T-cell (primary cell): ENCODE results near the gene SCT. TPM values are rescaled to one million over a fixed set of nuclear protein-coding genes. Genes with fewer than 3 reads are reported as not detected.

Source experiments
- ATAC-seq, 4 experiments: fragments of 200-7000 bp in 3 of 4; fragments of 150-1000 bp in 1 of 4; cut with Tn5 transposase; replicated peaks in 1 of 4; 1 replicate in 3 of 4; 2 replicates in 1 of 4; pipeline ENCODE4 v1.10.0; 2021; ENCODE audit warnings: moderate library complexity in 3 of 4, mild to moderate bottlenecking in 2 of 4, moderate number of reproducible peaks in 1 of 4
- CTCF ChIA-PET, 2 donors: fragments of 300-600 bp; sonication (Branson Sonifier 250); formaldehyde crosslinking; loops; one replicate each; lab custom pipeline; 2022; ENCODE audit warnings: antibody characterized with exemption in 2 of 2; lab: Charles Lee
- POLR2A ChIA-PET, 2 donors: fragments of 300-600 bp; sonication (Branson Sonifier 250); formaldehyde crosslinking; loops; one replicate each; lab custom pipeline; 2022; ENCODE audit warnings: antibody characterized with exemption in 2 of 2; lab: Charles Lee
- DNase-seq, 35 experiments: peaks; one replicate each; pipeline versions ENCODE4 v3.0.0 to v3.0.0-alpha.2; 2013 to 2023
- H3K27ac ChIP-seq: one replicate; pipeline ENCODE4 v1.5.1; 2013; ENCODE audit warnings: low read length
- H3K27me3 ChIP-seq, 2 experiments: replicated peaks in 1 of 2; 1 replicate in 1 of 2; 2 replicates in 1 of 2; pipeline versions ENCODE4 v1.6.1 to v1.7.0; 2013; ENCODE audit warnings: low read length in 1 of 2, mixed read lengths in 1 of 2; ENCODE audit not compliant: control insufficient read depth in 2 of 2, insufficient read depth in 2 of 2; ENCODE audit errors: extremely low read depth in 1 of 2
- H3K36me3 ChIP-seq, 2 donors: 1 replicate in 1 of 2; 2 replicates in 1 of 2; pipeline versions ENCODE4 v1.6.1 to v1.7.0; 2013; ENCODE audit warnings: low read length in 1 of 2; ENCODE audit not compliant: control insufficient read depth in 2 of 2, insufficient read depth in 1 of 2; ENCODE audit errors: extremely low read depth in 1 of 2
- H3K4me1 ChIP-seq, 2 experiments: 1 replicate in 1 of 2; 2 replicates in 1 of 2; pipeline versions ENCODE4 v1.6.1 to v1.7.0; 2013; ENCODE audit warnings: low read length in 2 of 2, mixed read lengths in 1 of 2; ENCODE audit not compliant: insufficient read depth in 2 of 2, control insufficient read depth in 1 of 2; ENCODE audit errors: extremely low read depth in 1 of 2
- H3K4me3 ChIP-seq, 2 donors: 1 replicate in 1 of 2; 2 replicates in 1 of 2; pipeline versions ENCODE4 v1.5.1 to v1.7.0; 2013; ENCODE audit warnings: mild to moderate bottlenecking in 2 of 2, low read length in 1 of 2, moderate library complexity in 1 of 2; ENCODE audit not compliant: control insufficient read depth in 1 of 2; ENCODE audit errors: extremely low read depth in 1 of 2
- H3K9me3 ChIP-seq: 2 replicates; pipeline ENCODE4 v1.7.0; 2013
- H3K27ac Mint-ChIP-seq, 2 donors: one replicate each; pipeline ENCODE4 v1.8.0; 2020 to 2021; ENCODE audit warnings: mild to moderate bottlenecking in 2 of 2, mixed read lengths in 2 of 2
- H3K27me3 Mint-ChIP-seq, 2 donors: one replicate each; pipeline ENCODE4 v1.8.0; 2021 to 2022; ENCODE audit warnings: mixed read lengths in 2 of 2
- H3K36me3 Mint-ChIP-seq: one replicate; pipeline ENCODE4 v1.8.0; 2021; ENCODE audit warnings: mixed read lengths
- H3K4me1 Mint-ChIP-seq, 3 donors: one replicate each; pipeline ENCODE4 v1.8.0; 2020 to 2022; ENCODE audit warnings: mixed read lengths in 3 of 3, mild to moderate bottlenecking in 1 of 3
- H3K4me3 Mint-ChIP-seq, 3 donors: one replicate each; pipeline ENCODE4 v1.8.0; 2020 to 2022; ENCODE audit warnings: mild to moderate bottlenecking in 3 of 3, mixed read lengths in 3 of 3, moderate library complexity in 3 of 3
- H3K9me3 Mint-ChIP-seq, 3 donors: one replicate each; pipeline ENCODE4 v1.8.0; 2020 to 2022; ENCODE audit warnings: mixed read lengths in 3 of 3
- WGBS: methylation state at CpG from one replicate; pipeline ENCODE4 v1.1.5; 2013; ENCODE audit warnings: missing lambda C conversion rate; ENCODE audit not compliant: insufficient coverage; 5-methylcytosine and 5-hydroxymethylcytosine counted together
- total RNA-seq, 35 experiments: library from RNA in 6 of 35; stranded (reverse) in 6 of 35; fragments of 120-200 nt in 1 of 35; gene quantifications; one replicate each; pipeline versions ENCODE4 v1.2.1 to v1.2.4 and lab custom pipeline; 2013 to 2026

The SCT gene
- total RNA-seq, 5 donors from 2014 or later (not counting 1 experiment from before 2014, with no cell fraction given), result not detected

DNA sequence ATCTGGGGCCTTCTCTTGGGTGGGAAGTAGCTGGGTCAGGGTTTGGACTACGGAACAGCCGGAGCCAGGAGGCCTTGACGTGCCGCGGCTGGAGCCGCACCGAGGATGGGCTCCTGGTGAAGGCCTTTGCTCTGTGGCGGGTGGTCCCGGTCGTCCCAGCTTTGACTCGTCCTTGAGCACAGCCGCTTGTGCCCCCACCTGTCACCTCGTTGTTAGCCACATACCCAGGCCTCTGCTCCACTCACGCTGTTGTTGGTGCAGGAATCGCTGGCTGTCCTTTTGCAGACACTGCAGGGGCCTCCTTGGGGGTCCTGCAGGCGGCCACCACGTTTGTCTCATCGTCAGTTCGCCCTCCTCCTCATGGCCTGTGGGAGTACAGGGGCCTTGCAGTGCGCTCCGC lies 33.6 kb downstream of the SCT start:
- ATAC-seq (no peak), DNase-seq (no peak)
- peaks cover 30 to 83% of the 10 kb centered on the region in 2 donors for H3K36me3 ChIP-seq
- no peak overlapping the region for H3K4me3 ChIP-seq
- ChIA-PET CTCF (no interaction called here), POLR2A (no interaction called here)
- Mint-ChIP-seq H3K9me3 (no peaks in the 10 kb centered on the region), H3K36me3 (peaks cover 29% of the 10 kb centered on the region), H3K27me3 (no peaks in the 10 kb centered on the region), H3K4me3 (no peak overlapping the region), H3K27ac (no peak overlapping the region), H3K4me1 (peaks cover 10 to 18% (median 15%) of the 10 kb centered on the region in 3 donors)
- no peaks in the 10 kb centered on the region for H3K27me3 ChIP-seq
- 98% methylated on average over 19 of the region's 21 CpGs for WGBS
- no peak overlapping the region for H3K27ac ChIP-seq
- H3K9me3 ChIP-seq, result no peaks in the 10 kb centered on the region
- H3K4me1 ChIP-seq, result peaks cover 0 to 16% of the 10 kb centered on the region in 2 experiments

DNA sequence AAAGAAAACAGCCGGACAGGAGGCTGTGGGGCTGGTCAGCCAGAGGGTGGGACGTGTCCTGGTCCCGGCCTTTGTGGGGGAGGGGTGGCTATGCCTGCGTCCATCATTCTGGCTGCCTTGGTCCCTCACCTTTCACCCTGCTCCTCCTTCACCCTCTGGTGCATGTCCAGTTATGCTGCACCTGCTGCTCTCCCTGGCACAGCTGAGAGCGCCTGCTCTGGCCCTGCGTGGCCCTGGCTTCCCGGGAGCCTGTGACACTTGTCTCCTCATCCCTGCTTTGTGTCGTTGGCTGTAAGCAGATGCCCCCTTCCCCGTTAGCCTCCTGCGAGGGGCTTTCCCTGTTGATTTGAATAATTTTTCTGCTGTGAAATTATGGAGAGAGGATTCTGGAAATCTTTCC lies 34.1 kb downstream of the SCT start:
- no peak overlapping the region for H3K4me3 ChIP-seq
- no peaks in the 10 kb centered on the region for H3K27me3 Mint-ChIP-seq
- WGBS, result 100% methylated on average over 3 of the region's 10 CpGs
- H3K27ac ChIP-seq, result no peak overlapping the region
- ATAC-seq, result no peak
- H3K27me3 ChIP-seq, result no peaks in the 10 kb centered on the region
- H3K36me3 Mint-ChIP-seq, result peaks cover 29% of the 10 kb centered on the region
- DNase-seq, result no peak
- no peak overlapping the region for H3K27ac Mint-ChIP-seq
- no peak overlapping the region for H3K4me3 Mint-ChIP-seq
- H3K9me3 Mint-ChIP-seq, result no peaks in the 10 kb centered on the region
- no peaks in the 10 kb centered on the region for H3K9me3 ChIP-seq
- POLR2A ChIA-PET, result no interaction called here
- peaks cover 0 to 21% of the 10 kb centered on the region in 2 experiments for H3K4me1 ChIP-seq
- H3K36me3 ChIP-seq, result peaks cover 30 to 79% of the 10 kb centered on the region in 2 donors
- H3K4me1 Mint-ChIP-seq, result peaks cover 14 to 23% (median 19%) of the 10 kb centered on the region in 3 donors
- CTCF ChIA-PET, result no interaction called here

DNA sequence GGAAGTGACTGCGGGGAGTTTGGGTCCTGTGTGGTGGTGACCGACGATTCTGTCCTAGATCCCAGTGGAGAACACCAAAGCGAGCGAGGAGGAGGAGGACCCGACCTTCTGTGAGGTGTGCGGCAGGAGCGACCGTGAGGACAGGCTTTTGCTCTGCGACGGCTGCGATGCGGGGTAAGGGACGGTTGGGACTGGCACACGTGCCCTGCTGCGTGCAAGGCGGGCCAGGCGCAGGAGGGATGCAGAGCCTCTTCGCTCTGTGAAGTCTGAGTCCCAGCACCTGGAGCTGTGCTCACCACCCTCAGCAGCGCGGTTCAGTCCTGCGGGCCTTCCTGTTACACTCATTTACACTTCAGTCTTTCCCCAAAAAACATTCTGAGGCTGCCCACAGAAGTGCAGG lies 34.5 kb downstream of the SCT start:
- over 99% methylated on average over 19 of the region's 22 CpGs for WGBS
- H3K4me3 Mint-ChIP-seq, result no peak overlapping the region
- H3K27me3 Mint-ChIP-seq, result no peaks in the 10 kb centered on the region
- Histone ChIP-seq H3K9me3 (no peaks in the 10 kb centered on the region), H3K4me1 (peaks cover 3 to 25% of the 10 kb centered on the region in 2 experiments), H3K27ac (no peak overlapping the region), H3K36me3 (peaks cover 30 to 75% of the 10 kb centered on the region in 2 donors), H3K27me3 (no peaks in the 10 kb centered on the region), H3K4me3 (no peak overlapping the region)
- ChIA-PET CTCF (no interaction called here), POLR2A (no interaction called here)
- no peak for ATAC-seq
- H3K4me1 Mint-ChIP-seq, result peaks cover 19 to 27% (median 23%) of the 10 kb centered on the region in 3 donors
- H3K27ac Mint-ChIP-seq, result no peak overlapping the region
- H3K9me3 Mint-ChIP-seq, result no peaks in the 10 kb centered on the region
- DNase-seq, result no peak
- H3K36me3 Mint-ChIP-seq, result peaks cover 31% of the 10 kb centered on the region

DNA sequence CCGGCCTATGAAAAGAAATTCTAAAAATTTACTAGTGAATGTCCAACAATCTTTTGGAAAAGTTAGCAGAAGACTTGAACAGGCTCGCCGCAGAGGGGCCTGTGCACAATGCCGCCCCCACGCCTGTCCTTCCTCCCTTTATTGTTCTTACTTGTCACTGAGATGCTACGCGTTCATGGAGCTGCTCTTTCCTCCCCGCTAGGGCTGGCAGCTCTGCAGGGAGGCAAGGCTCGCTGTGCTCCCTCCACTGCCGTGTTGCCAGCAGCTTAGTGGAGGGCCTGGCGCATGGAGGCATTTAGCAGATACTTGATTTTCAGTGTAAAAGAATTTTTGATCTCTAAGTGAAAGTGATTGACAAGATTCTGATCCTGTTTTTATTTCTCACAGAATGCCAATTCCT lies 36.0 kb downstream of the SCT start:
- Mint-ChIP-seq H3K27ac (peak overlapping the region in 1 of 2 donors; percentile 28), H3K4me1 (peaks cover 31 to 34% (median 33%) of the 10 kb centered on the region in 3 donors), H3K4me3 (no peak overlapping the region), H3K9me3 (no peaks in the 10 kb centered on the region), H3K36me3 (peaks cover 32% of the 10 kb centered on the region), H3K27me3 (no peaks in the 10 kb centered on the region)
- no peak for ATAC-seq
- Histone ChIP-seq H3K27ac (no peak overlapping the region), H3K36me3 (peaks cover 26 to 78% of the 10 kb centered on the region in 2 donors), H3K4me1 (peaks cover 5 to 32% of the 10 kb centered on the region in 2 experiments), H3K27me3 (no peaks in the 10 kb centered on the region), H3K9me3 (no peaks in the 10 kb centered on the region), H3K4me3 (no peak overlapping the region)
- no peak for DNase-seq
- CTCF ChIA-PET, result interaction anchor here in 1 of 2 donors (0.7 kb wide), 1 partner anchor 13 kb away, joined by 3 read pairs; no protein-coding TSS in a partner anchor
- 82% methylated on average over 9 of the region's 11 CpGs for WGBS
- POLR2A ChIA-PET, result no interaction called here

DNA sequence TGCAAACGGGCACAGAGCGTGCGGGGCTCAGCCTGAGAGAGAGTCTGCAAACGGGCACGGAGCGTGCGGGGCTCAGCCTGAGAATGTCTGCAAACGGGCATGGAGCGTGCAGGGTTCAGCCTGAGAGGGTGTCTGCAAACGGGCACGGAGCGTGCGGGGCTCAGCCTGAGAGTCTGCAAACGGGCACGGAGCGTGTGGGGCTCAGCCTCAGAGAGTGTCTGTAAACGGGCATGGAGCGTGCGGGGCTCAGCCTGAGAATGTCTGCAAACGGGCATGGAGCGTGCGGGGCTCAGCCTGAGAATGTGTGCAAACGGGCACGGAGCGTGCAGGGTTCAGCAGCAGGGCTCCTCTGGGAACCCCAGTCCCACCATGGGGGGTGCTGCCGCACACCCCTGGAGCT lies 37.2 kb downstream of the SCT start:
- no peak overlapping the region for H3K4me3 Mint-ChIP-seq
- Histone ChIP-seq H3K4me3 (no peak overlapping the region), H3K4me1 (peaks cover 5 to 32% of the 10 kb centered on the region in 2 experiments), H3K36me3 (peaks cover 22 to 73% of the 10 kb centered on the region in 2 donors), H3K9me3 (no peaks in the 10 kb centered on the region), H3K27ac (no peak overlapping the region), H3K27me3 (no peaks in the 10 kb centered on the region)
- WGBS, result 94% methylated on average over 26 of the region's 26 CpGs
- ATAC-seq (no peak), DNase-seq (no peak)
- peaks cover 28 to 34% (median 30%) of the 10 kb centered on the region in 3 donors for H3K4me1 Mint-ChIP-seq
- CTCF ChIA-PET, result interaction anchor here in 1 of 2 donors (2.3 kb wide), 1 partner anchor 35 kb away, joined by 9 read pairs; no protein-coding TSS in a partner anchor
- H3K36me3 Mint-ChIP-seq, result peaks cover 32% of the 10 kb centered on the region
- H3K27me3 Mint-ChIP-seq, result no peaks in the 10 kb centered on the region
- no peaks in the 10 kb centered on the region for H3K9me3 Mint-ChIP-seq
- POLR2A ChIA-PET, result no interaction called here
- H3K27ac Mint-ChIP-seq, result peak overlapping the region in 1 of 2 donors; percentile 55

DNA sequence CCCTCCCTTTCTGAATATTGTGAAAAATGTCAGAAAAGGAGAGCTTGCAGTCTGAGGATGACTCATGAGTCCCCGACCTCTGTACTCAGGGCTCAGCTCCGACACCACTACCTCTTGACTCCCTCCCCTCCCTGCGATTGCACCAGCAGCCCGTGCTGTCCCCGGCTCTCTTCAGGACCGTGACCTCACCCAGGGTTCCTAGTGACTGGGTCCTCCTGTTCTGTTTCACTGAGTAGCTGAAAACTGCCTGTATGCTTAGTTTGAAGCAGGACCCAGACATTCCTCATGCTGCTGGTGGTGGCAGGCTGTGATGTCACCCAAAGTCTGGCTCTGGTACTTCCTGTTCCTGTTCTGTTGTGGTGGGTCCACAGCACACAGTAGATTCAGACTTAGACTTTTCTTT lies 39.0 kb downstream of the SCT start:
- Histone ChIP-seq H3K27ac (peak overlapping the region; percentile 68), H3K27me3 (no peaks in the 10 kb centered on the region), H3K36me3 (peaks cover 14 to 70% of the 10 kb centered on the region in 2 donors), H3K9me3 (no peaks in the 10 kb centered on the region), H3K4me1 (peaks cover 5 to 32% of the 10 kb centered on the region in 2 experiments), H3K4me3 (no peak overlapping the region)
- ChIA-PET CTCF (interaction anchor here (0.7 to 2.3 kb wide), 2 partner anchors 33 to 41 kb away, joined by 3 to 9 read pairs; no protein-coding TSS in a partner anchor), POLR2A (interaction anchor here (0.6 kb wide), 2 partner anchors 28 to 173 kb away, joined by 3 to 4 read pairs; partner anchors contain the start of gene IRF7 (in 1 of the 2))
- peak overlapping the region; percentile 99 for H3K27ac Mint-ChIP-seq
- 0% methylated on average over 4 of the region's 6 CpGs for WGBS
- peak; percentile 43 to 89 (median 67) for DNase-seq
- H3K9me3 Mint-ChIP-seq, result no peaks in the 10 kb centered on the region
- H3K4me1 Mint-ChIP-seq, result peaks cover 28 to 34% (median 33%) of the 10 kb centered on the region in 3 donors
- peak; percentile 92 to 98 (median 94) for ATAC-seq
- H3K4me3 Mint-ChIP-seq, result peak overlapping the region; percentile 69 to 80 (median 77)
- H3K36me3 Mint-ChIP-seq, result peaks cover 31% of the 10 kb centered on the region
- no peaks in the 10 kb centered on the region for H3K27me3 Mint-ChIP-seq
